ENCODE results near the gene G0S2.

Gene G0S2

DNA sequence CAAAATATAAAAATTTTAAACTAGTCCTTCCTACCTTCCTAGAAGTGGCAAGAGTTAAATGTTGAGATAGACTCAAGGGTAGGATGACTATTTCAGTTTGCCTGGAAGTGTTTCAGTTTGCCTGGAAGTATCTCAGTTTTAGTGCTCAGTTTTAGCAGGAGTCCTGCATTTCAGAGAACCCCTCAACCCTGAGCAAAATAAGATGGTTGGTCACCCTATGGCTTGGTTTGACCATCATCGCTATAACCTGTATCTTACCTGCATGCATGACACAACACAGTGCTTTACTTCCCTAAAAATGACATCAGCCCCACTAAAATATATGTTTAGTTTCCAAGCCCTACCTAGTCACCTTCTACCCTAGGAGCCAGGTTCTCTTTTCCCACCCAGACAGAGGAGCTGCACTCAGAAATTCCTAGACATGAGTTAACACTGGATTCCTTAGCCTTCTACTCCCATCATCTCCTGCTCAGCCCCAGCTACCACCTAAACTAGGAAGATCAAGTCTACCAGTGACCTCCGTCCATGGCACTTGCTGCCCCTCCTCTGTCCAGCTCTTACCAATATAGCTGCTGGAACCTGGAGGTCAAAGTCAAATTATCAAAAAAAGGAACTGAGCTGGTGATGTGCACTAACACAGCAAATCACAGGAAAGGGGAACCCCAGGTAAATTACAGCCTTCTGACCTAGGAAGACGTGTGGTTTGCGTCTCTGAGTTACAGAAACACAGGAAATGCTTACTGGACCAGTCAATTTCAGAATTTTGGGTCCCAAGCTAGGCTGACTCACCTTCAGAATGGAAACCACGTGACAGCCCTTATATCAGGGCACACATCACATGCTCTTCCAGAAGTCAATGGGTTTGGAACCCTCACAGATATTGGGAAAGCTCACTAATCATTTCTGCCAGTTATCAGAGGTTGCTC is 2.2 kb upstream of the G0S2 start:
- Mint-ChIP-seq H3K36me3 (ENCODE audit: insufficient read depth) (peaks cover 1% of the 10 kb centered on the region), H3K27me3 (peaks cover 43% of the 10 kb centered on the region), H3K27ac (ENCODE audit: low read depth) (peak overlapping the region; percentile 64), H3K9me3 (no peaks in the 10 kb centered on the region), H3K4me1 (peaks cover 27% of the 10 kb centered on the region), H3K4me3 (no peak overlapping the region)
- ATAC-seq (replicated peaks; ENCODE audit: extremely low read depth, poor library complexity, severe bottlenecking) (peak; percentile 59), DNase-seq (ENCODE audit: low spot score in 2 of 2) (no peak)

DNA sequence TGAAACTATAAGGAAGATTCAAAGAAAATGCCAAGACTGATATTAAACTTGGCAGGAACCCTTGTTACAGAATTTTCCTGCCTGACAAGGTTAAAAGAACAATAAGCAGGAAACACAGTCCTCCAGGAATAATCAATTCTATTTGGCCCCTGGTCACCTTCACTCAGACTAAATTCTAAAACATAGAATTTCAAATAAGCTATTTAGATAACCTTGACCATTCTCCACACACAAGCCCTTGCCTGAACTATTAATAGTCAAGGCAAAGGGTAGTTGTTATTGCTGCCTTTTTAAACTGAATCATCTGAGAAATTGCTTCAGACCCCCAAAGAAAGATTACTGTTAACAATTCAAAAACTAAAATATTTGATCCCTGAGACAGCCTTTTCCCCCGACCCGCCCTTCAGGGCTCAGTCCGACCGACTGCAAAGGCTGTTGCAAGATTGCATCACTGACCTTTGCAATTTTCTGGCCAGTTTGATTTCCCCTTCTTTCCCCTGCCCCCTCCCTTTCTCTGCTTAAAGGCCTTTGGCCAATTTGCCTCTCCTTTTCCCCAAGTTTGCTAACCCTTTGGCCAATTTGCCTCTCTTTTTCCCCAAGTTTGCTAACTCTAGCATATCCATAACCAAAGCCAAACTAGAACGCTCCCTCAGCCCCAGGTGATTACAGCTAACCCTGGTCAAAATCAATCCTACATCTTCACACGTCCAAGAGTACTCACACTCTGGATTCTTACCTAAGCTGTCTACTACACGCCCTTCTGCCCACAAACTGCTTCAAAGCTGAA is 1.4 kb upstream of the G0S2 start:
- Mint-ChIP-seq H3K27ac (ENCODE audit: low read depth) (peak overlapping the region; percentile 9), H3K27me3 (peaks cover 52% of the 10 kb centered on the region), H3K4me3 (no peak overlapping the region), H3K36me3 (ENCODE audit: insufficient read depth) (peaks cover 1% of the 10 kb centered on the region), H3K9me3 (no peaks in the 10 kb centered on the region), H3K4me1 (peaks cover 27% of the 10 kb centered on the region)
- DNase-seq (ENCODE audit: low spot score in 2 of 2) (no peak), ATAC-seq (replicated peaks; ENCODE audit: extremely low read depth, poor library complexity, severe bottlenecking) (no peak)

GRCh38 chr1:209675565-209676154 is 448 bp downstream of the G0S2 start:
- Mint-ChIP-seq H3K4me1 (peaks cover 27% of the 10 kb centered on the region), H3K4me3 (peak overlapping the region; percentile 45), H3K27me3 (peaks cover 65% of the 10 kb centered on the region), H3K27ac (ENCODE audit: low read depth) (no peak overlapping the region), H3K36me3 (ENCODE audit: insufficient read depth) (peaks cover 3% of the 10 kb centered on the region), H3K9me3 (no peaks in the 10 kb centered on the region)
- ATAC-seq (replicated peaks; ENCODE audit: extremely low read depth, poor library complexity, severe bottlenecking) (no peak), DNase-seq (ENCODE audit: low spot score in 2 of 2) (no peak)

- Mint-ChIP-seq H3K4me3 (no peak overlapping the region), H3K27ac (ENCODE audit: low read depth) (no peak overlapping the region), H3K36me3 (ENCODE audit: insufficient read depth) (peaks cover 2% of the 10 kb centered on the region), H3K9me3 (no peaks in the 10 kb centered on the region), H3K4me1 (peaks cover 17% of the 10 kb centered on the region), H3K27me3 (peaks cover 72% of the 10 kb centered on the region)
- no peak for ATAC-seq (replicated peaks; ENCODE audit: extremely low read depth, poor library complexity, severe bottlenecking)
- no peak for DNase-seq (ENCODE audit: low spot score in 2 of 2)
These were observed 3.8 kb downstream of the G0S2 start for GRCh38 chr1:209678981-209679539.

GRCh38 chr1:209685821-209686220 is 10.6 kb downstream of the G0S2 start:
- peaks cover 10% of the 10 kb centered on the region for H3K27me3 Mint-ChIP-seq
- no peak overlapping the region for H3K27ac Mint-ChIP-seq (ENCODE audit: low read depth)

GRCh38 chr1:209686322-209686721 is 11.1 kb downstream of the G0S2 start:
- ATAC-seq (replicated peaks; ENCODE audit: extremely low read depth, poor library complexity, severe bottlenecking): no peak
- Mint-ChIP-seq H3K9me3 (no peaks in the 10 kb centered on the region), H3K27ac (ENCODE audit: low read depth) (no peak overlapping the region)

More at GRCh38 chr1:209685821-209686220, 10.6 kb downstream of the G0S2 start:
- ATAC-seq (replicated peaks; ENCODE audit: extremely low read depth, poor library complexity, severe bottlenecking) (peak; percentile 19), DNase-seq (ENCODE audit: low spot score in 2 of 2) (no peak)
- Mint-ChIP-seq H3K9me3 (no peaks in the 10 kb centered on the region), H3K4me3 (peak overlapping the region; percentile 28), H3K4me1 (peaks cover 17% of the 10 kb centered on the region), H3K36me3 (ENCODE audit: insufficient read depth) (no peaks in the 10 kb centered on the region)

GRCh38 chr1:209688746-209689234 is 13.6 kb downstream of the G0S2 start:
- no peaks in the 10 kb centered on the region for H3K27me3 Mint-ChIP-seq
- no peaks in the 10 kb centered on the region for H3K36me3 Mint-ChIP-seq (ENCODE audit: insufficient read depth)
- peak overlapping the region; percentile 66 for H3K27ac Mint-ChIP-seq (ENCODE audit: low read depth)
- H3K9me3 Mint-ChIP-seq: no peaks in the 10 kb centered on the region
- ATAC-seq (replicated peaks; ENCODE audit: extremely low read depth, poor library complexity, severe bottlenecking) (no peak), DNase-seq (ENCODE audit: low spot score in 2 of 2) (no peak)
- H3K4me1 Mint-ChIP-seq: peaks cover 17% of the 10 kb centered on the region
- no peak overlapping the region for H3K4me3 Mint-ChIP-seq

More at GRCh38 chr1:209686322-209686721, 11.1 kb downstream of the G0S2 start:
- DNase-seq (ENCODE audit: low spot score in 2 of 2): no peak
- Mint-ChIP-seq H3K4me1 (peaks cover 17% of the 10 kb centered on the region), H3K27me3 (peaks cover 4% of the 10 kb centered on the region), H3K36me3 (ENCODE audit: insufficient read depth) (no peaks in the 10 kb centered on the region), H3K4me3 (no peak overlapping the region)

DNA sequence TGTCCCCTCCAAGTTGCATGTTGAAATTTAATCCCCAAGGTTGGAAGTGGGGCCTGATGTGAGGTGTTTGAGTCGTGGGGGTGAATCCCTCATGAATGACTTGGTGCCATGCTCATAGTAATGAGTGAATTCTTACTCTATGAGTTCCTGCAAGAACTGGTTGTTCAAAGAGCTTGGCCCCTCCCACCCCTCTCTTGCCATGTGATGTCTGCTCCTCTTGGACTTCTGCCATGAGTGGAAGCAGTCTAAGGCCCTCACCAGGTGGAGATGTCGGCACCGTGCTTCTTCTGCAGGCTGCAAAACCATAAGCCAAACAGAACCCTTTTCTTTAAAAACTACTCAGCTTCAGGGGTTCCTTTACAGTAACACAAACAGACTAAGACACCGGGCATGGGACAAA is 14.3 kb downstream of the G0S2 start:
- H3K4me3 Mint-ChIP-seq: no peak overlapping the region
- ATAC-seq (replicated peaks; ENCODE audit: extremely low read depth, poor library complexity, severe bottlenecking) (no peak), DNase-seq (ENCODE audit: low spot score in 2 of 2) (no peak)
- H3K27ac Mint-ChIP-seq (ENCODE audit: low read depth): no peak overlapping the region
- no peaks in the 10 kb centered on the region for H3K27me3 Mint-ChIP-seq
- H3K9me3 Mint-ChIP-seq: no peaks in the 10 kb centered on the region
- peaks cover 17% of the 10 kb centered on the region for H3K4me1 Mint-ChIP-seq
- no peaks in the 10 kb centered on the region for H3K36me3 Mint-ChIP-seq (ENCODE audit: insufficient read depth)

GRCh38 chr1:209691237-209691636 is 16.0 kb downstream of the G0S2 start:
- H3K27ac Mint-ChIP-seq (ENCODE audit: low read depth): peak overlapping the region; percentile 38
- H3K4me1 Mint-ChIP-seq: peaks cover 4% of the 10 kb centered on the region
- no peak overlapping the region for H3K4me3 Mint-ChIP-seq
- H3K9me3 Mint-ChIP-seq: no peaks in the 10 kb centered on the region
- no peaks in the 10 kb centered on the region for H3K27me3 Mint-ChIP-seq
- DNase-seq (ENCODE audit: low spot score in 2 of 2) (no peak), ATAC-seq (replicated peaks; ENCODE audit: extremely low read depth, poor library complexity, severe bottlenecking) (no peak)
- no peaks in the 10 kb centered on the region for H3K36me3 Mint-ChIP-seq (ENCODE audit: insufficient read depth)

- Mint-ChIP-seq H3K27ac (ENCODE audit: low read depth) (no peak overlapping the region), H3K36me3 (ENCODE audit: insufficient read depth) (no peaks in the 10 kb centered on the region), H3K4me3 (no peak overlapping the region), H3K27me3 (no peaks in the 10 kb centered on the region), H3K4me1 (peaks cover 3% of the 10 kb centered on the region), H3K9me3 (no peaks in the 10 kb centered on the region)
- ATAC-seq (replicated peaks; ENCODE audit: extremely low read depth, poor library complexity, severe bottlenecking) (no peak), DNase-seq (ENCODE audit: low spot score in 2 of 2) (no peak)
These were observed 17.1 kb downstream of the G0S2 start for GRCh38 chr1:209692296-209692695.

GRCh38 chr1:209692745-209693504 is 17.7 kb downstream of the G0S2 start:
- ATAC-seq (replicated peaks; ENCODE audit: extremely low read depth, poor library complexity, severe bottlenecking): no peak
- Mint-ChIP-seq H3K36me3 (ENCODE audit: insufficient read depth) (no peaks in the 10 kb centered on the region), H3K4me1 (peaks cover 5% of the 10 kb centered on the region), H3K9me3 (no peaks in the 10 kb centered on the region), H3K4me3 (no peak overlapping the region), H3K27me3 (no peaks in the 10 kb centered on the region), H3K27ac (ENCODE audit: low read depth) (no peak overlapping the region)
- DNase-seq (ENCODE audit: low spot score in 2 of 2): peak in 1 of 2 donors; percentile 32
